GM21737 (cell line): ENCODE measurements around the gene RNF2.
"Not testable (repeated sequence)": the region's sequence is repeated elsewhere in the genome, so short reads cannot be mapped to it uniquely, and the experiment has no call there.

Experiments
- ATAC-seq: cut with Tn5 transposase; IDR thresholded peaks from one replicate; pipeline ENCODE4 v1.9.1; 2021; ENCODE audit warnings: mild to moderate bottlenecking, moderate library complexity; ENCODE audit not compliant: unreplicated experiment

The RNF2 gene

DNA sequence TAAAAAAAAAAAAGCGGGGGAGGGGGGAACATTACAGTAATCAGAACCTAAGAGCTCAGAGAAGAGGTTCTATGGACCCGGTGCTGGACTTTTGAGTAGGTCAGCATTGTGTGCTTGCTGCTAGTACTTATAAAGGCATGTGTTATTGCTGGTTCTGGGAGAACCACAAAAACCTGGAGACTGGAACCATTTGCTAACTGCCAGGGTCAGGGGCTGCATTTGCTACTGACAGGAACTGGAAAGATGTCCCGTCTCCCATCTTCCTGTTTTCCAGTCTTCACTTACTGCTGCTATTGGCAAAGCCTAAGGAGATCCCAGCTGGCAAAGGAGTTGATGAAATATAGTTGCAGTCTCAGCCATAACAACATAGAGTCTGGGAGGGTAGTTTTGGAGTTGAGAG is 4.3 kb downstream of the RNF2 start:
- ATAC-seq = no peak

DNA sequence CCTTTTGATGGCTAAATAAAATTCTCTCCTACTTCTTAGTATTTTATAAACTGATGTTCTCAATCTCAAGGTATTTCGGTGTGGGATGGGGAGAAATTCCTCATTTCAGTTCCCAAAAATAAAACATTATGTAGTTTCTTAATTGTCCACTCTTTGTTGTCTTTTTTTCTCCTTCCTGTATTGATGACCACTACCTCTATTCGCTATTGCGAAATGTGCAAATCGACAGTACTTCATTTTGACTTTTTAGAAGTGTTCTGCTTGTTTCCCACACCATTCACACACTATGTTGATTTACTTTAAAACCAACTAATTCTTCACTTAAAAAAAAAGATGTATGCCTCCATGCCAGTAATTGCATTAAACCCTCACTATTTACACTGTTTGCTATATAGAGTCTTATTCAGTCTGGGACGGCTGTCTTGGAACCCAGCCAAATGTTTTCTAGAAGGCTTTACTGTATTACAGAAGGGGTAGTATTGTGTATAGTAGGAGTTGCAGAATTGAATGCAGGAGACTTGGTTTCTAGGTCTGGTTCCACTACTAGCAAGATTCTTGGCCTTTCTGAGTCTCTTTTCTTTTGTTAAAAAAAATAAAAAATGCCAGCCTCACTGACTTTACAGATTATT is 5.6 kb downstream of the RNF2 start:
- no peak for ATAC-seq

DNA sequence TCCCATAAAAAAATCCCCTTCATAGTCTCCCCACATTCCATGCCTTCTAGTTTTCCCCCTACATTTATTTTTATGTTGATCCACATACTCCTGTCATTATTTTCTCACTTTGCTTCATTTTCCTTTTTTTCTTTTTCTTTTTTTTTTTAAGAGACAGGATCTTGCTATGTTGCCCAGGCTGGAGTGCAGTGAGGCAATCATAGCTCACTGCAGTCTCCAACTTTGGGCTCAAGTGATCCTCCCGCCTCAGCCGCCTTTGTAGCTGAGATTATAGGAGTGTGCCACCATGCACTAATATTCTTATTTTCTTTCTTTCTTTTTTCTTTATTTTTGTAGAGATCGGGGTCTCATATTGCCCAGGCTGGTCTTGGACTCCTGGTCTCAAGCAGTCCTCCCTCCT is 7.8 kb downstream of the RNF2 start:
- ATAC-seq = no peak

DNA sequence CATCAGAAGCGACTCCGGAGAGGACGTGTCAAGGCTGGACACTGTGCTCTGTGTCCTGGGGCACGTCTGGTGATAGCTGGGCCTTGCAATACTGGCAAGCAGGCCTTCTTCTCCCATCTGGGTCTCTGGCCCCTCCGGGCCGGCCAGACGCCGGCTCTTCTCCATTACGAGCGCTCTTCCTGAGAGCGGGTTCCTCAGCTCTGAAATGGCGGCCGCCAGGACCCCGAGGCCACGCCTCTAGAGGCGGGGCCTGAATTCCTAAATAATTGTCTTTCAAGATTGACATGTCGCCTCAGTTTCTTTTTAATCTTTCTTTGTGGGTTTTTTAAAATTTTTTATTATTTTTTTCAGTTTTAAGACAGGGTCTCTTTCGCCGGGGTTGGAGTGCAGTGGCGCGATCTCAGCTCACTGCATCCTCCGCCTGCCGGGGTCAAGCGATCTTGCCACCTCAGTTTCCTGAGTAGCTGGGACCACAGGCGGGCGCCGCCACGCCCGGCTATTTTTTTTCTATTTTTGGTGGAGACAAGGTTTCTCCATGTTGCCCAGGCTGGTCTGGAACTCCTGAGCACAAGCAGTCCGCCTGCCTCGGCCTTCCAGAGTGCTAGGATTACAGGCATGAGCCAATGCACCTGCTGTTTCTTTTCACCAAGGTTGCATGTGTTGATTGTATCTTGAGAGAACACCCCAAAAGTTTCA is 9.2 kb downstream of the RNF2 start:
- ATAC-seq = no peak

DNA sequence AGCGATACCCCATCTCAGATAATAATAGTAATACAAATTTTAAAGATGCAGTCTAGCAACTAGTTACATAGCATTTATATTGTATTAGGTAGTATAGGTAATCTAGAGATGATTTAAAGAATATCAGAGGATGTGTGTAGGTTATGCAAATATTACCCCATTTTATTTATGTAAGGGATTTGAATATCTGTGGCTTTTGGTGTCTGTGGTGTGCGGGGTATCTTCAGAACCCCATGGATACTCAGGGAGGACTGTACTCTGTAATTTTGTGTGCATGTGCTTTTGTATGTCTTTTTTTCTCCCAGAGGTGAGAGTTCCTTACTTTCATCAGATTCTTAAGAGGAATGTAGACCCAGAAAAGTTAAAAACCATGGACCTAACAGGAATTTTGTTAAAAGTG is 12.8 kb downstream of the RNF2 start:
- ATAC-seq = no peak

DNA sequence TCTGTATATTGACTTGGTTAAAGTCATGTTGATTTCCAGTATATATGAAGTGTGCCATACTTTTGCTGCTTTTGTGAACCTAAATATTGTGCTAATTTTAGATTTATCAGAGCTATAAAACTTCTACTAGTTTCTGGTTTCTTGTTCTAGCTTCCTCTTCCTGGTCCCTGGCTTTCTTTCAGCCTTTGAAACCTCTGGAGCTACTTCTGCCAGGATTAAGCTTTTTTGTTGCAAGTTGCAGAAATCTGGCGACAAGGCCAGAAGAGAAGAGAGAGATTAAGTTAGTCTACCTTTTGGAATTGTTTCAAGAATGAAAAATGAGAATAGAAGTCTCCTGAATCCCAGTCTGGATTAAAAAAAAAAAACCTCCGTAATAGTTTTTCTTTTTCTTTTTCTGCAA is 13.5 kb downstream of the RNF2 start:
- no peak for ATAC-seq

DNA sequence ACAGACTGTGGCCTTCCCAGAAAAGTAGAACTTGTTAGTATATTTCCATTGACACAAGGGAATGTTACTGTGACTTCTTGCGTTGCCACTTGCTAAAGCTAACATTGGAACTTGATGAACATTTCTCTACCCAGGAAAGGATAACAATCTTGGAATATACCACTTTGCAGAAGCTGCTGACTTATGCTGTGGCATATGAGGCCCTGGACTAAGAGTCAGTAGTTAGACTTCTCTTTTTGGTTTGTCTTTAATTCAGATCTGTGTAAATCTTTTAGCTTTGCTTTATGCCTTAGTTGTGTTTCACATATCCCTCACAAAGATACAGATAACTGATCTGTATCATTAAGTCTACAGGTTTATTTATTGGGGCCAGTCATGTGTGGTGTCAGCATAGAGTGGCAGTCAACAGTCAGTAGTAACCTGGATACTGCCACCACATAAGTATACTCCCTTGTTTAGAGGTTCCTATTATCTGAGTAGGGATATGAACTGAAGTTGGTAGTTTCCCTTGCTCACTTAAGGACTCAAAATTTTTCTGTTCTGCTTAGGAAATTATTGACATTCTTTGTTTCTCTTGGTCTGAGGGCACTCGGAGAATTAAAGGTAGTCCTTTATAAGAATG is 14.7 kb downstream of the RNF2 start:
- ATAC-seq = no peak

DNA sequence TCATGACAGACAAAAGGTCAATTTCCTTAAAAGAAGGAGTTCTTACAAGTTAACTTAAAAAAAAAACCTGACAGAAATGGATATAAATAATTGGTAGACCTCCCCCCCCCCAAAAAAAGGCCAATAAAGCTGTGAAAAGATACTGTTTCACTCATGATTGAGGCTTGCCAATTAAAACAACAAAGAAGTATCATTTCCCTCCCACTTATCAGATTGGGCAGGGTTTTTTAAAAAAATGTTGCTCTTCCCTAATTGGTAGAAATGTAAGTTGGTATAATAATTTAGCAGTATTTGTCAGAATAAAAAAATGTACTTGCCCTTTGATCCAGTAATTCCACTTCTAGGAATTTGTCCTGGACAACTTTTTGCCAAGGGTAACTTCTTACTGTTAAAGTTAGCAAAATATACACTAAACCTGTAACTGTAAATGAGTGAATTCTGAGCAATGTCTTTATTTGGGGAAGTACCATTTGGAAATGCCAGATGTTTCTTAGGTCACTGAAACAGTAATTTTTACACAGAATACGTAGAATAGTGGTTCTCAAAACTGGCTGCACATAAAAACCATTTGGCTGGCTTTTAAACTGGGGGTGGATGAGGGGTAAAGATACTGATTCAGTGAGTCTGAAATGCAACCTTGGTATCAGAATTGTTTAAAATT is 17.5 kb downstream of the RNF2 start:
- no peak for ATAC-seq

DNA sequence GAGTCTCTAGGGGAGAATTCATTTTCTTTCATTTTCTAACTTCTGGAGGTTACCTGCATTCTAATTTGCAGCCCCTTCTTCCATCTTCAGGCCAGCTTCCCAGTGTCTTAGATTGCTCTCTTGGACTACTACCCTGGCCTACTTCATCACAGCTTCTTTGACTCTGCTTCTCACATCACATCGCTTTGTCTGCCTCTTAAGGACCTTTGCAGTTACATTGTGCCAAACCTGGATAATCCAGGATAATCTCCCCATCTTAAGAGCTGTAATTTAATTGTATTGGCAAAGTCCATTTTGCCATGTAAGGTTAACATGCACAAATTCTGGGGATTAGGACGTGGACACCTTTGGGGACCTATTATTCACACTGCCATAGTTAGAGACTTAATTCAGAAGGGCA is 18.4 kb downstream of the RNF2 start:
- no peak for ATAC-seq

DNA sequence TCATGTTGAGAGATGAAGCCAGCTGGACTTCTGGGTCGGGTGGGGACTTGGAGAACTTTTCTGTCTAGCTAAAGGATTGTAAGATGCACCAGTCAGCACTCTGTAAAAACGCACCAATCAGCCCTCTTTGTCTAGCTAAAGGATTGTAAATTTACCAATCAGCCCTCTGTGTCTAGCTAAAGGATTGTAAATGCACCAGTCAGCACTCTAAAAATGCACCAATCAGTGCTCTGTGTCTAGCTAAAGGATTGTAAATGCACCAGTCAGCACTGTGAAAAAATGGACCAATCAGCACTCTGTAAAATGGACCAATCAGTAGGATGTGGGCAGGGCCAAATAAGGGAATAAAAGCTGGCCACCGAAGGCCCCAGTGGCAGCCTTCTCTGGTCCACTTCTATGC is 19.6 kb downstream of the RNF2 start:
- ATAC-seq = not testable (repeated sequence)

DNA sequence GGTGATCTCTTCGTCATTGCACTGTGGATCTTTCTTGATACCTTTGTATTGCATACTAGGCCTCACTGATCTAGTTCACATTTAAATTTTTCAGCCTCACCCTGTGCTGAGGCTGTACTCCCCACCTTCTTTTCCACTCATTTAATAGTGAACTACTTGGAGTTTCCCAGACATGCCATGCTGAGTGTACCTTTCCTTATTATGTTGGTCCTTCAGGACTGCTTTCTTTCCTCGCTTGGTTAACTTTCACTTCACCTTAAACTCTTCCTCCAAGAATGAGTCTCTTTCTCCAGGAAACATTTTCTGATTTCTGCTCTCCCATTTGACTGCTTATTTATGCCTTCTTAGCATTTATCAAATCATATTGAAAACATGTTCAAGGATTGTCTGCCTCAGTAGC is 20.8 kb downstream of the RNF2 start:
- ATAC-seq = no peak

DNA sequence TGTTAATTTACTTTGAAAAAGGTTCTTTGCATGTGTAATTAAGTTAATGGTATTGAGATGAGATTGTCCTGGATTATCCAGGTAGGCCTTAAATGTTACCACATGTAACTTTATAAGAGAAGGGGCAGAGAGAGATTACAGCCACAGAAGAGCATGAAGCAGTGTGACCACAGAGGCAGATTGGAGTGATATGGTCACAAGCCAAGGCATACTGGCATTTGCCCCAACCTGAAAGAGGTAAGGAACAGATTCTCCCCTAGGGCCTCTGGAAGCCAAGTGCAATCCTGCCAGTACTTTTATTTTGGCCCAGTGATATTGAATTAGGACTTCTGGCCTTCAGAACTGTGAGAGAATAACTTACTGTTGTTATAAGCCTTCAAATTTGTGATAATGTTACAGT is 23.0 kb downstream of the RNF2 start:
- ATAC-seq = no peak

DNA sequence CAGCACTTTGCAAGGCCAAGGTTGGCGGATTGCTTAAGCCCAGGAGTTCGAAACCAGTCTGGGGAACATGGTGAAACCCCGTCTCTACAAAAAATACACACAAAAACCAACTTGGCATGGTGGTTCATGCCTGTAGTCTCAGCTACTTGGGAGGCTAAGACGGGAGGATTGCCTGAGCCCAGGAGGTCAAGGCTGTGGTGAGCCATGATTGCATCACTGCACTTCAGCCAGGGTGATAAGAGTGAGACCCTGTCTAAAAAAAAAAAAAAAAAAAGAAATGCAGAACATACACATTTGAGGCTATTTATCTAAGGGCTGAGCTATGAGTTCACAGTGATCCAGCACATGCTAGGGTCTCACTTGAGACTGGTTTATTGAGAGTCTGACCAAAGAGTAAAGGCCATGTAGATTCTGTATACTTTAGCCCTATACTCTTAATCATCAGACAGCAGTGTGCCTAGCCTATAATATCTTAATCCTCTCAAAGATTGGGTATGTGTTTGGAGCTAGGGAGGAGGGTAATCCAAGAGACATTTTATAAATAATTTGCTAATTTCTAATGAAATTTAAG is 23.9 kb downstream of the RNF2 start:
- ATAC-seq = no peak

DNA sequence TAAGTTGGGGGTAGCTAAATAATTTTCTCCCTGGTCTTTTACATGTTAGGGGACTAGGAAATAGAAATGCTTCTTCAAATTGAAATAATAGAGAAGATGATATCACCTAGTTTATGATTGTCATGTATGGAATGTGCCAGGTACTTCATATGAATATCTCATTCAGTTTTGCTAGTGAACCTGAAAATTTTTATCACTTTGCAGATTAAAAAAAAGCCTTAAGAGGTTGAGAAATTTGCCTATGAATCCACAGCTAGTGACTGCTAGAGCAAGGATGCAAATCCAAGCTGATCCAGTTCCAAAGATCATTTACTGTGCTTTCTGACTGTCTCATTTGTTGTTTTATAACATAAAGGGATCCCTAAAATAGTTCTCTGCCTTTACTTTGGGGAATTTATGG is 24.7 kb downstream of the RNF2 start:
- ATAC-seq = no peak

DNA sequence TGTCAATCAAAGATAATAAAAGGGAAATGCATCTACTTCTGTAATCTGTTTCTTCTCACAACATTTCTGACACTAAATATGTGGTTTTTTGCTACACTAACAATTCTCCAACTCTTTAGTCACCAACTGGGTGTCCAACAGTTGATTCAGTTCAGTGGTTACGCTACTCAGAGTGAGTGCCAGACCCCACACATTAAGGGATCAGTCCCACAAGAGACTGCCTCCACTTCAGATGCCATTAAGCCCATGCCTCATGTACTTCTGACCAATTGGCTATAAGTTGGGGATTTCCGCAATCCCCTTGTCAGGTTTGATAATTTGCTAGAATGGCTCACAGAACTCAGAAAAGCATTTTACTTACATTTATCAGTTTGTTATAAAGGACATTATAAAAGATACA is 28.4 kb downstream of the RNF2 start:
- ATAC-seq = no peak

DNA sequence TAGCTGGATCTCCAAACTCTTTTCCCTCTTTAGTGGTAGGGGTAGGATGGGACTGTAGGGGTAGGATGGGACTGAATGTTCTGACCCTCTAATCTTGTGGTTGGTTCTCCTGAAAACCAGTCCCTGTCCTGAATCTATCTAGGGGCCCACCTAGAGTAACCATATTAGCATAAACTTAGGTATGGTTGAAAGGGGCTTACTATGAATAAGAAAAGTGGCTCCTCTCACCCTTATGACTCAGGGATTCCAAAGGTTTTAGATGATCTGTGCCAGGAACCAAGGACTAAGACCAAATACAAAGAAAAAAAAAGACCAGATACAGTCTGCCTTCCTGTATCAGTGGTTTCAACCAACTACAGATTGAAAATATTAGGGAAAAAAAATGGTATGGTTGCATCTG is 28.9 kb downstream of the RNF2 start:
- ATAC-seq = no peak

DNA sequence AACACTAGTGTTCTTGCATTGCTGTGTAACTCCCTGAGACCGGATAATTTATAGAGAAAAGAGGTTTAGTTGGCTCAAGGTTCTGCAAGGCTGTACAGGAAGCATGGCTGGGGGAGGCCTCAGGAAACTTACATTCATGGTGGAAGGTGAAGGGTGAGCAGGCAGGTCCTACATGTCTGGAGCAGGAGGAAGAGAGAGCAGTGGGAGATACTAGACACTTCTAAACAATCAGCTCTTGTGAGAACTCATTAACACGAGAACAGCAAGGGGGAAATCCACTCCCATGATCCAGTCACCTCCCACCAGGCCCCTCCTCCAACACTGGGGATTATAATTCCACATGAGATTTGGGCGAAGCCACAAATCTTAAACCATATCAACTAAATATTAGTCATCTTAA is 30.1 kb downstream of the RNF2 start:
- ATAC-seq = no peak

DNA sequence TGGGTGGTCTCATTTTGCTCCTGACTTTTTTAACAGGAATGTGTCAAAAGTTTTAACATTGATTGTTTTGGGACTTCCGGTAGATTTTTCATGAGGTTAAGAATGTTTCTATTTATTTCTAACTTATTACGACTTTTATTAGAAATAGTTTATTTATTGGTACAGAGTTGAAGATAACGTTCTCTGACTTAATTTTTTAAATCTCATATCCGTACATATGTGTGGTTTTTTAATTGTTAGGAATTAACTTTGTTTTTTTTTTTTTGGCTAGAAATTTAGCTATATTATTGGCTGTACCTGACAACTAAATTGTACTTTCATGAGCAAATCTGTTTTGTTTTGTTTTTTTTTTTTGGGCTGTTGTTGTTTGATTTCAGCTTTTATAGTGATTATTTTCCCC is 32.0 kb downstream of the RNF2 start:
- no peak for ATAC-seq

DNA sequence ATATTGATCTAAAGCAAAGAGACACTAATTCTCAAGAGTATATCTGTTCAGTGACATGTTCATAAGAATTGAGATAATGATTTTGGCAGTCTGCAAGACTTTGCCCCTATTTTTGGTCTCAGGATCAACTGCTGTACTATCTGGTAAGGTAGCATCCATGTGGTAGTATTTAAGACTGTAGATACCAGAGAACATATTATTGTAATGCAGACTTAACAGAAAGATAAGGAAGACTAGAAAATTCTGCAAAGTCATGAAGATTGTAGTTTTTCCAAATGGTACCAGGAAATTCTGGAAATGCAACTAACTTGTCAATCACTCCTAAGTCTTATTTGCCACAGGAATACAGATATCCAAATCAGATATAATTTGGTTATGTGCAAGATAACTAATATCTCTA is 35.1 kb downstream of the RNF2 start:
- ATAC-seq = no peak

DNA sequence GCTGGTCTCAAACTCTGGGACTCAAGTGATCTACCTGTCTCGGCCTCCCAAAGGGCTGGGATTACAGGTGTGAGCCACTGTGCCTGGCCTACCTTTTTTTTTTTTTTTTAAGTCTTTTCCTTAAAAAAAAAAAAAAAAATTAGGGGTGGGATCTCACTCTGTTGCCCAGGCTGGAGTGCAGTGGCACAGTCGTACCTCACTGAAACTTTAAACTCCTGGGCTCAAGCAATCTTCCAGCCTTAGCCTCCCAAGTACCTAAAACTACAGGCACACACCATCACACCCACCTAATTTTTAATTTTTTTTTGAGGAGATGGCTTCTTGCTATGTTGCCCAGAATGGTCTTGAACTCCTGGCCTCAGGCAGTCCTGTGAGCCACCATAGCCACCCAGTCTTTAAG is 38.5 kb downstream of the RNF2 start:
- ATAC-seq = no peak

DNA sequence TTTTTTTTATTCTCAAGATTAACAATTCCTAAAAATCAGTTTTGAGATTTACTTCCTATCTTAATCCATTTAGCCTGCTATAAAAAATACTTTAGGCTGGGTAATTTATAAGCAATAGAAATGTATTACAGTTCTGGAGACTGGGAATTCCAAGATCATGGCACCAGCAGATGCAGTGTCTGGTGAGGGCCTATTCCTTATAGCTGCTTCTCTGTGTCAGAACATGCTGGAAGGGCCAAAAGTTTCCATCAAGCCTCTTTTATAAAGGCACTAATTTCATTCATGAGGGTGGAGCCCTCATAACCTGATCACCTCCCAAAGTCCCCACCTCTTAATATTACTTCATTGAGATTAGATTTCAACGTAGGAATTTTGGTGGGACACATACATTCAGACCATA is 41.7 kb downstream of the RNF2 start:
- no peak for ATAC-seq

DNA sequence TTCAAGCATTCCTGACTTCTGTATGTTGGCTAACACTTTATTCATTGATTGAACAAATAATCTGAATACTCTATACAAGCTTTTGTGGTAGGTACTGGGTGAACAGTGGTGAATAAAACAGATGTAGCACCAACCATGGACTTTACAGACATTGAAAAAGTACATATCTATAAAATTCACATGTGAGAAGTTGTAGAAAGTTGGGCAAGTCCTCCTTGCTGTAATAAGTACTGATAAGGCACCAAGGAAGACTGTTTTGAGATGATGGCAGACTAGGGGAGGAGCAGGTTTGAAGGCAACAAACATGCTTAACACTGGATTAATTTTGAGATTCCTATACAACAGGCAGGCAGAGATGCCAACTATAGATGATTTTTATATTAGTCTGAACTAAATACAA is 42.4 kb downstream of the RNF2 start:
- no peak for ATAC-seq
